Stimulated activated CD4-positive, alpha-beta T cell treated with anti-CD3 and anti-CD28 coated beads, Interleukin-1b, Interleukin-23, amount 100 ng/mL, for 1 hour (primary cell): ENCODE results near the gene KCNQ1OT1.

Source experiments
- DNase-seq, 2 donors: peaks; one replicate each; pipeline ENCODE4 v3.0.0-alpha.2; 2020; ENCODE audit warnings: low read depth in 2 of 2

The KCNQ1OT1 gene

GRCh38 chr11:2669634-2670469 is 29.9 kb downstream of the KCNQ1OT1 start:
- DNase-seq, result no peak

- no peak for DNase-seq
These were observed 30.9 kb downstream of the KCNQ1OT1 start for GRCh38 chr11:2668876-2669275.

GRCh38 chr11:2667940-2668339 is 31.9 kb downstream of the KCNQ1OT1 start:
- DNase-seq, result no peak

- DNase-seq, result no peak
These were observed 32.8 kb downstream of the KCNQ1OT1 start for GRCh38 chr11:2666828-2667570.

GRCh38 chr11:2666401-2666741 is 33.4 kb downstream of the KCNQ1OT1 start:
- no peak for DNase-seq

- no peak for DNase-seq
These were observed 34.0 kb downstream of the KCNQ1OT1 start for GRCh38 chr11:2665526-2666400.

- DNase-seq, result no peak
These were observed 34.8 kb downstream of the KCNQ1OT1 start for GRCh38 chr11:2664791-2665525.

GRCh38 chr11:2664376-2664775 is 35.4 kb downstream of the KCNQ1OT1 start:
- DNase-seq, result no peak

- DNase-seq, result no peak
These were observed 35.9 kb downstream of the KCNQ1OT1 start for GRCh38 chr11:2663915-2664314.

- DNase-seq, result no peak
These were observed 36.3 kb downstream of the KCNQ1OT1 start for GRCh38 chr11:2663506-2663905.

GRCh38 chr11:2662430-2663299 is 37.1 kb downstream of the KCNQ1OT1 start:
- DNase-seq, result no peak

GRCh38 chr11:2662024-2662312 is 37.8 kb downstream of the KCNQ1OT1 start:
- DNase-seq, result no peak

GRCh38 chr11:2661173-2662023 is 38.4 kb downstream of the KCNQ1OT1 start:
- DNase-seq, result no peak

GRCh38 chr11:2660357-2660939 is 39.3 kb downstream of the KCNQ1OT1 start:
- DNase-seq, result no peak

GRCh38 chr11:2657697-2658284 is 42.0 kb downstream of the KCNQ1OT1 start:
- no peak for DNase-seq

- no peak for DNase-seq
These were observed 42.9 kb downstream of the KCNQ1OT1 start for GRCh38 chr11:2656859-2657258.

- no peak for DNase-seq
These were observed 43.8 kb downstream of the KCNQ1OT1 start for GRCh38 chr11:2655834-2656622.

- DNase-seq, result no peak
These were observed 44.6 kb downstream of the KCNQ1OT1 start for GRCh38 chr11:2655016-2655719.
